ENCODE data around the gene GIPC3.
"Not testable (repeated sequence)": the region's sequence is repeated elsewhere in the genome, so short reads cannot be mapped to it uniquely, and the experiment has no call there.

The GIPC3 gene

GRCh38 chr19:3563709-3564524 lies 21.4 kb upstream of the GIPC3 start:
- H3K27me3 ChIP-seq (ENCODE audit: insufficient read depth, low read depth, severe bottlenecking) = no peaks in the 10 kb centered on the region
- H3K4me3 ChIP-seq (ENCODE audit: low read depth, low read length) = no peak overlapping the region
- no peak for TF ChIP-seq CTCF (IDR thresholded peaks at IDR 0.05; ENCODE audit: low read depth, low read length)
- H3K36me3 ChIP-seq = no peaks in the 10 kb centered on the region
- no peak for DNase-seq
- no peak overlapping the region for H3K27ac ChIP-seq
- H3K9me3 ChIP-seq (ENCODE audit: severe bottlenecking) = no peaks in the 10 kb centered on the region

GRCh38 chr19:3565139-3565538 lies 20.1 kb upstream of the GIPC3 start:
- H3K27me3 ChIP-seq (ENCODE audit: insufficient read depth, low read depth, severe bottlenecking) = no peaks in the 10 kb centered on the region
- TF ChIP-seq CTCF (IDR thresholded peaks at IDR 0.05; ENCODE audit: low read depth, low read length) = no peak
- no peak overlapping the region for H3K27ac ChIP-seq
- no peak for DNase-seq
- no peak overlapping the region for H3K4me3 ChIP-seq (ENCODE audit: low read depth, low read length)
- H3K36me3 ChIP-seq = no peaks in the 10 kb centered on the region
- no peaks in the 10 kb centered on the region for H3K9me3 ChIP-seq (ENCODE audit: severe bottlenecking)

GRCh38 chr19:3570042-3570441 lies 15.2 kb upstream of the GIPC3 start:
- H3K36me3 ChIP-seq; H3K4me3 ChIP-seq (ENCODE audit: low read depth, low read length); H3K27ac ChIP-seq; H3K27me3 ChIP-seq (ENCODE audit: insufficient read depth, low read depth, severe bottlenecking); DNase-seq; H3K9me3 ChIP-seq (ENCODE audit: severe bottlenecking): not testable (repeated sequence)

GRCh38 chr19:3570606-3571011 lies 14.7 kb upstream of the GIPC3 start:
- no peak for DNase-seq
- Histone ChIP-seq H3K27ac (no peak overlapping the region), H3K36me3 (peaks cover 11% of the 10 kb centered on the region), H3K4me3 (ENCODE audit: low read depth, low read length) (no peak overlapping the region), H3K27me3 (ENCODE audit: insufficient read depth, low read depth, severe bottlenecking) (no peaks in the 10 kb centered on the region), H3K9me3 (ENCODE audit: severe bottlenecking) (no peaks in the 10 kb centered on the region)
- TF ChIP-seq CTCF (IDR thresholded peaks at IDR 0.05; ENCODE audit: low read depth, low read length) = no peak

- H3K4me3 ChIP-seq (ENCODE audit: low read depth, low read length) = peak overlapping the region; percentile 47
- no peaks in the 10 kb centered on the region for H3K9me3 ChIP-seq (ENCODE audit: severe bottlenecking)
- peak overlapping the region; percentile 35; the same call in 1 of the 2 replicates for H3K27ac ChIP-seq
- H3K36me3 ChIP-seq = peaks cover 19% of the 10 kb centered on the region
- no peak for TF ChIP-seq CTCF (IDR thresholded peaks at IDR 0.05; ENCODE audit: low read depth, low read length)
- H3K27me3 ChIP-seq (ENCODE audit: insufficient read depth, low read depth, severe bottlenecking) = no peaks in the 10 kb centered on the region
- peak; percentile 100 for DNase-seq
Measured at GRCh38 chr19:3572132-3572854, 13.0 kb upstream of the GIPC3 start.

- H3K4me3 ChIP-seq (ENCODE audit: low read depth, low read length) = peak within 1 kb of the TSS; percentile 75
- no peak for TF ChIP-seq CTCF (IDR thresholded peaks at IDR 0.05; ENCODE audit: low read depth, low read length)
Measured at GRCh38 chr19:3572855-3573161, 12.5 kb upstream of the GIPC3 start, which contains the start of gene HMG20B. Gene HMG20B, plus strand, starts transcription at chr19:3572944. Its CDS starts 366 bp downstream, at chr19:3573310.

More at GRCh38 chr19:3572855-3573161, 12.5 kb upstream of the GIPC3 start, which contains the start of gene HMG20B:
- Histone ChIP-seq H3K27ac (peak within 1 kb of the TSS; percentile 78), H3K27me3 (ENCODE audit: insufficient read depth, low read depth, severe bottlenecking) (no peaks in the 10 kb centered on the region), H3K36me3 (peaks cover 19% of the 10 kb centered on the region), H3K9me3 (ENCODE audit: severe bottlenecking) (no peaks in the 10 kb centered on the region)
- DNase-seq = no peak

All from WERI-Rb-1 (cell line).